Sigmoid colon (tissue), 7 donors: ENCODE measurements around the gene TTC27. TPM values are rescaled to one million over a fixed set of nuclear protein-coding genes. Genes with fewer than 3 reads are reported as not detected.

Experiments used
- DNase-seq: peaks from one replicate; pipeline ENCODE4 v3.0.0-alpha.2; 2019
- H3K27ac ChIP-seq, 4 donors: fragments of 200-600 bp; sonication (generic); one replicate each; pipeline ENCODE4 v1.5.1; 2016 to 2019; ENCODE audit warnings: mild to moderate bottlenecking in 1 of 4
- H3K27me3 ChIP-seq, 3 donors: fragments of 200-600 bp; sonication (generic); one replicate each; pipeline ENCODE4 v1.5.1; 2019; ENCODE audit warnings: mild to moderate bottlenecking in 1 of 3
- H3K36me3 ChIP-seq, 4 donors: fragments of 200-600 bp; sonication (generic); one replicate each; pipeline ENCODE4 v1.5.1; 2016 to 2019
- H3K4me1 ChIP-seq, 4 donors: fragments of 200-600 bp; sonication (generic); one replicate each; pipeline ENCODE4 v1.5.1; 2017 to 2019
- H3K4me3 ChIP-seq, 4 donors: fragments of 200-600 bp; sonication (generic); one replicate each; pipeline ENCODE4 v1.5.1; 2017 to 2019; ENCODE audit warnings: mild to moderate bottlenecking in 2 of 4, moderate library complexity in 1 of 4
- H3K9me3 ChIP-seq, 4 donors: fragments of 200-600 bp in 3 of 4; sonication (generic) in 3 of 4; one replicate each; pipeline versions ENCODE4 v1.5.1 to v1.6.1; 2013 to 2019
- EP300 ChIP-seq, 4 donors: sonication (generic); formaldehyde crosslinking; IDR thresholded peaks; one replicate each; pipeline ENCODE4 v1.6.1; 2017; ENCODE audit warnings: antibody characterized with exemption in 4 of 4
- POLR2A ChIP-seq, 2 donors: fragments of 450-650 bp; IDR thresholded peaks; one replicate each; pipeline ENCODE4 v1.6.1; 2016; ENCODE audit warnings: antibody characterized with exemption in 2 of 2, mild to moderate bottlenecking in 2 of 2, moderate library complexity in 2 of 2
- POLR2AphosphoS5 ChIP-seq, 4 donors: sonication (generic); formaldehyde crosslinking; IDR thresholded peaks; one replicate each; pipeline ENCODE4 v1.6.1; 2017; ENCODE audit warnings: antibody characterized with exemption in 4 of 4
- WGBS, 2 donors: extraction: QIAGEN DNeasy Blood & Tissue Kit; methylation state at CpG; one replicate each; pipeline ENCODE4 v1.1.7; 2013; 5-methylcytosine and 5-hydroxymethylcytosine counted together
- intact Hi-C: fragments of 100-400 bp; cut with DNase I; formaldehyde crosslinking; loops from one replicate; pipeline ENCODE4 v1.15.1; 2023
- polyA plus RNA-seq, 3 donors: library from polyadenylated mRNA; stranded (reverse); fragments of 200-250 nt; gene quantifications; one replicate each; pipeline ENCODE4 v1.2.3, GENCODE V29; 2013
- total RNA-seq, 4 donors: library from RNA; depleted of rRNA; stranded (reverse); fragments of >200 nt; gene quantifications; one replicate each; pipeline ENCODE4 v1.1.0, GENCODE V29; 2016
- TF ChIP-seq, protein P1 (sequence below), 4 experiments: fragments of 450-650 bp in 3 of 4; fragments of 200-600 bp in 1 of 4; IDR thresholded peaks; one replicate each; pipeline ENCODE4 v1.5.1; 2016 to 2019; ENCODE audit warnings: antibody characterized with exemption in 4 of 4, mild to moderate bottlenecking in 3 of 4, moderate library complexity in 2 of 4
- donor health status: healthy with polysubstance abuse.
- donor health status: Bipolar disorder and iron deficiency.
- donor health status: healthy.

The TTC27 gene
- total and polyA plus RNA-seq, 7 donors = 3.0 to 22.5 (median 14.1) TPM

GRCh38 chr2:32812316-32812715 lies 184.5 kb downstream of the TTC27 start:
- H3K4me3 ChIP-seq = no peak overlapping the region
- H3K36me3 ChIP-seq = peaks cover 0 to 15% (median 0%) of the 10 kb centered on the region in 4 donors
- TF ChIP-seq POLR2AphosphoS5 (IDR thresholded peaks at IDR 0.05) (no peak), EP300 (IDR thresholded peaks at IDR 0.05) (no peak), POLR2A (IDR thresholded peaks at IDR 0.05) (no peak)
- TF ChIP-seq, protein P1, sequence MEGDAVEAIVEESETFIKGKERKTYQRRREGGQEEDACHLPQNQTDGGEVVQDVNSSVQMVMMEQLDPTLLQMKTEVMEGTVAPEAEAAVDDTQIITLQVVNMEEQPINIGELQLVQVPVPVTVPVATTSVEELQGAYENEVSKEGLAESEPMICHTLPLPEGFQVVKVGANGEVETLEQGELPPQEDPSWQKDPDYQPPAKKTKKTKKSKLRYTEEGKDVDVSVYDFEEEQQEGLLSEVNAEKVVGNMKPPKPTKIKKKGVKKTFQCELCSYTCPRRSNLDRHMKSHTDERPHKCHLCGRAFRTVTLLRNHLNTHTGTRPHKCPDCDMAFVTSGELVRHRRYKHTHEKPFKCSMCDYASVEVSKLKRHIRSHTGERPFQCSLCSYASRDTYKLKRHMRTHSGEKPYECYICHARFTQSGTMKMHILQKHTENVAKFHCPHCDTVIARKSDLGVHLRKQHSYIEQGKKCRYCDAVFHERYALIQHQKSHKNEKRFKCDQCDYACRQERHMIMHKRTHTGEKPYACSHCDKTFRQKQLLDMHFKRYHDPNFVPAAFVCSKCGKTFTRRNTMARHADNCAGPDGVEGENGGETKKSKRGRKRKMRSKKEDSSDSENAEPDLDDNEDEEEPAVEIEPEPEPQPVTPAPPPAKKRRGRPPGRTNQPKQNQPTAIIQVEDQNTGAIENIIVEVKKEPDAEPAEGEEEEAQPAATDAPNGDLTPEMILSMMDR (IDR thresholded peaks at IDR 0.05) = no peak
- H3K4me1 ChIP-seq = no peaks in the 10 kb centered on the region
- no peak overlapping the region for H3K27ac ChIP-seq
- DNase-seq = no peak
- H3K27me3 ChIP-seq = no peaks in the 10 kb centered on the region
- WGBS, 2 donors = 95 to 96% methylated on average over 3 of the region's 3 CpGs
- H3K9me3 ChIP-seq = no peaks in the 10 kb centered on the region
- intact Hi-C loops = no loop called here

GRCh38 chr2:32820088-32820487 lies 192.2 kb downstream of the TTC27 start:
- Histone ChIP-seq H3K27ac (no peak overlapping the region), H3K4me1 (peaks cover 0 to 7% (median 7%) of the 10 kb centered on the region in 4 donors), H3K9me3 (no peaks in the 10 kb centered on the region), H3K36me3 (peaks cover 0 to 12% (median 0%) of the 10 kb centered on the region in 4 donors), H3K4me3 (no peak overlapping the region), H3K27me3 (no peaks in the 10 kb centered on the region)
- DNase-seq = no peak
- 91% methylated on average over 3 of the region's 3 CpGs for WGBS, 2 donors
- TF ChIP-seq POLR2AphosphoS5 (IDR thresholded peaks at IDR 0.05) (no peak), EP300 (IDR thresholded peaks at IDR 0.05) (no peak), POLR2A (IDR thresholded peaks at IDR 0.05) (no peak)
- TF ChIP-seq, protein P1 (IDR thresholded peaks at IDR 0.05) = no peak
- intact Hi-C loops = no loop called here

- Histone ChIP-seq H3K27ac (no peak overlapping the region), H3K9me3 (no peaks in the 10 kb centered on the region), H3K36me3 (peaks cover 0 to 12% (median 0%) of the 10 kb centered on the region in 4 donors), H3K4me3 (no peak overlapping the region), H3K4me1 (peaks cover 0 to 12% (median 10%) of the 10 kb centered on the region in 4 donors), H3K27me3 (no peaks in the 10 kb centered on the region)
- TF ChIP-seq EP300 (IDR thresholded peaks at IDR 0.05) (no peak), POLR2A (IDR thresholded peaks at IDR 0.05) (no peak), POLR2AphosphoS5 (IDR thresholded peaks at IDR 0.05) (no peak)
- TF ChIP-seq, protein P1 (IDR thresholded peaks at IDR 0.05) = no peak
- intact Hi-C loops = no loop called here
- 96% methylated on average over 1 of the region's 1 CpG for WGBS, 2 donors
- DNase-seq = no peak
Observed at GRCh38 chr2:32820701-32821100, 192.9 kb downstream of the TTC27 start.

- WGBS, 2 donors = 87 to 91% methylated on average over 3 of the region's 3 CpGs
- H3K27me3 ChIP-seq = no peaks in the 10 kb centered on the region
Observed at GRCh38 chr2:32824070-32824809, 196.4 kb downstream of the TTC27 start.

More at GRCh38 chr2:32824070-32824809, 196.4 kb downstream of the TTC27 start:
- intact Hi-C loops = no loop called here
- no peak for TF ChIP-seq POLR2AphosphoS5 (IDR thresholded peaks at IDR 0.05)
- TF ChIP-seq EP300 (IDR thresholded peaks at IDR 0.05) = no peak
- TF ChIP-seq POLR2A (IDR thresholded peaks at IDR 0.05) = no peak
- TF ChIP-seq, protein P1 (IDR thresholded peaks at IDR 0.05) = no peak
- Histone ChIP-seq H3K9me3 (peaks cover 0 to 7% (median under 1%) of the 10 kb centered on the region in 4 donors), H3K36me3 (peaks cover 0 to 4% (median 0%) of the 10 kb centered on the region in 4 donors), H3K4me1 (peaks cover 0 to 12% (median 10%) of the 10 kb centered on the region in 4 donors), H3K27ac (no peak overlapping the region), H3K4me3 (no peak overlapping the region)
- DNase-seq = no peak
